Right lobe of liver (tissue), 4 donors: ENCODE results near the gene SFT2D1.
"Not testable (repeated sequence)": the region's sequence is repeated elsewhere in the genome, so short reads cannot be mapped to it uniquely, and the experiment has no call there.

ENCODE experiments used
- CTCF ChIP-seq, 4 donors: fragments of 200-600 bp in 3 of 4; fragments of 450-650 bp in 1 of 4; IDR thresholded peaks; one replicate each; pipeline versions ENCODE4 v1.5.1 to v1.8.0; 2016 to 2022; ENCODE audit warnings: antibody characterized with exemption in 4 of 4, mild to moderate bottlenecking in 2 of 4
- POLR2A ChIP-seq: fragments of 450-650 bp; IDR thresholded peaks from one replicate; pipeline ENCODE4 v1.6.1; 2017; ENCODE audit warnings: antibody characterized with exemption, mild to moderate bottlenecking
- donor health status: DM: no; HTN: no; CAD: no.
- donor health status: DM: no; HTN: no; CAD: no.
- donor health status: DM: no; HTN: yes; CAD: no.

- TF ChIP-seq POLR2A; CTCF (IDR thresholded peaks at IDR 0.05): not testable (repeated sequence)
These were observed 20.1 kb upstream of the SFT2D1 start for GRCh38 chr6:166362427-166362826.
